GM12801 (cell line): ENCODE data around the gene RNASE12.

Experiments
- CTCF ChIP-seq: IDR thresholded peaks from one replicate; pipeline ENCODE4 v1.5.1; 2011; ENCODE audit warnings: control low read depth; ENCODE audit not compliant: insufficient read length; ENCODE audit errors: extremely low read depth

RNASE12 gene

GRCh38 chr14:20618271-20618749, 27.1 kb upstream of the RNASE12 start:
- no peak for TF ChIP-seq CTCF

GRCh38 chr14:20617138-20618003, 26.2 kb upstream of the RNASE12 start:
- no peak for TF ChIP-seq CTCF

GRCh38 chr14:20615996-20616395, 24.8 kb upstream of the RNASE12 start:
- no peak for TF ChIP-seq CTCF

- TF ChIP-seq CTCF: no peak
Observed at GRCh38 chr14:20614038-20614840, 23.1 kb upstream of the RNASE12 start.

GRCh38 chr14:20613094-20614037, 22.2 kb upstream of the RNASE12 start:
- no peak for TF ChIP-seq CTCF

- TF ChIP-seq CTCF: no peak
Observed at GRCh38 chr14:20612403-20612802, 21.2 kb upstream of the RNASE12 start.

- no peak for TF ChIP-seq CTCF
Observed at GRCh38 chr14:20611277-20611676, 20.1 kb upstream of the RNASE12 start.
